ENCODE data around the gene PRIMPOL.
A peak's percentile ranks its signal among the peaks of the same experiment; 100 is the strongest.
"Not testable (repeated sequence)": the region's sequence is repeated elsewhere in the genome, so short reads cannot be mapped to it uniquely, and the experiment has no call there.

Gene PRIMPOL

GRCh38 chr4:184733654-184734524 lies 84.4 kb downstream of the PRIMPOL start, which contains the start of gene CENPU:
Gene CENPU (minus strand): TSS chr4:184734096. CDS start chr4:184734062, 34 bp downstream.
- peaks cover 42% of the 10 kb centered on the region for H3K4me1 ChIP-seq (ENCODE audit: low read depth, poor library complexity, severe bottlenecking)
- H3K27me3 ChIP-seq (ENCODE audit: insufficient read depth, low read depth), result no peaks in the 10 kb centered on the region
- H3K4me2 ChIP-seq, result peak within 1 kb of the TSS; percentile 79
- H4K20me1 ChIP-seq (ENCODE audit: insufficient read depth), result no peaks in the 10 kb centered on the region
- no peak for TF ChIP-seq CTCF (conservative IDR thresholded peaks at IDR 0.05; ENCODE audit: low read depth, low read length)
- H3K79me2 ChIP-seq (ENCODE audit: insufficient read depth, low read depth), result peaks cover 49% of the 10 kb centered on the region
- H3K9ac ChIP-seq, result peak within 1 kb of the TSS; percentile 89
- H2AFZ ChIP-seq (ENCODE audit: low read depth), result peak within 1 kb of the TSS; percentile 64
- peaks cover under 1% of the 10 kb centered on the region; the same call in 1 of the 2 replicates for H3K36me3 ChIP-seq (ENCODE audit: insufficient read depth)
- no peak within 1 kb of the TSS for H3K4me3 ChIP-seq (IDR thresholded peaks at IDR 0.05; ENCODE audit: insufficient read depth, low read depth, low read length)
- peak within 1 kb of the TSS; percentile 81 for H3K27ac ChIP-seq

- H3K4me2 ChIP-seq, result peak overlapping the region; percentile 79; the same call in 1 of the 2 replicates
- H3K27ac ChIP-seq, result peak overlapping the region; percentile 16; the same call in 1 of the 2 replicates
- no peaks in the 10 kb centered on the region for H4K20me1 ChIP-seq (ENCODE audit: insufficient read depth)
- H3K4me3 ChIP-seq (IDR thresholded peaks at IDR 0.05; ENCODE audit: insufficient read depth, low read depth, low read length), result no peak overlapping the region
- 0 out of 2 replicates have a peak overlapping the region, but pooled peaks have one; percentile 89 for H3K9ac ChIP-seq
- no peaks in the 10 kb centered on the region for H3K27me3 ChIP-seq (ENCODE audit: insufficient read depth, low read depth)
- H3K4me1 ChIP-seq (ENCODE audit: low read depth, poor library complexity, severe bottlenecking), result peaks cover 35% of the 10 kb centered on the region
- peaks cover 41% of the 10 kb centered on the region for H3K79me2 ChIP-seq (ENCODE audit: insufficient read depth, low read depth)
- peak overlapping the region; percentile 64 for H2AFZ ChIP-seq (ENCODE audit: low read depth)
- no peaks in the 10 kb centered on the region for H3K36me3 ChIP-seq (ENCODE audit: insufficient read depth)
- TF ChIP-seq CTCF (conservative IDR thresholded peaks at IDR 0.05; ENCODE audit: low read depth, low read length), result no peak
These were observed 85.2 kb downstream of the PRIMPOL start for GRCh38 chr4:184734758-184735157.

GRCh38 chr4:184739575-184739974 lies 90.0 kb downstream of the PRIMPOL start:
- H3K79me2 ChIP-seq (ENCODE audit: insufficient read depth, low read depth); H2AFZ ChIP-seq (ENCODE audit: low read depth); H3K9ac ChIP-seq; H3K36me3 ChIP-seq (ENCODE audit: insufficient read depth); H3K4me3 ChIP-seq (IDR thresholded peaks at IDR 0.05; ENCODE audit: insufficient read depth, low read depth, low read length); H4K20me1 ChIP-seq (ENCODE audit: insufficient read depth); H3K4me1 ChIP-seq (ENCODE audit: low read depth, poor library complexity, severe bottlenecking); H3K4me2 ChIP-seq; H3K27me3 ChIP-seq (ENCODE audit: insufficient read depth, low read depth); H3K27ac ChIP-seq: not testable (repeated sequence)

GRCh38 chr4:184740980-184741391 lies 91.4 kb downstream of the PRIMPOL start:
- H3K4me1 ChIP-seq (ENCODE audit: low read depth, poor library complexity, severe bottlenecking), result peaks cover 6% of the 10 kb centered on the region
- H3K9ac ChIP-seq, result no peak overlapping the region
- H3K79me2 ChIP-seq (ENCODE audit: insufficient read depth, low read depth), result no peaks in the 10 kb centered on the region
- TF ChIP-seq CTCF (conservative IDR thresholded peaks at IDR 0.05; ENCODE audit: low read depth, low read length), result no peak
- H2AFZ ChIP-seq (ENCODE audit: low read depth), result no peak overlapping the region
- H3K4me2 ChIP-seq, result no peak overlapping the region
- H3K27me3 ChIP-seq (ENCODE audit: insufficient read depth, low read depth), result no peaks in the 10 kb centered on the region
- H3K4me3 ChIP-seq (IDR thresholded peaks at IDR 0.05; ENCODE audit: insufficient read depth, low read depth, low read length), result no peak overlapping the region
- H3K27ac ChIP-seq, result no peak overlapping the region
- no peaks in the 10 kb centered on the region for H4K20me1 ChIP-seq (ENCODE audit: insufficient read depth)
- H3K36me3 ChIP-seq (ENCODE audit: insufficient read depth), result no peaks in the 10 kb centered on the region

- H3K27me3 ChIP-seq (ENCODE audit: insufficient read depth, low read depth); H3K4me3 ChIP-seq (IDR thresholded peaks at IDR 0.05; ENCODE audit: insufficient read depth, low read depth, low read length): not testable (repeated sequence)
- H3K4me1 ChIP-seq (ENCODE audit: low read depth, poor library complexity, severe bottlenecking), result peaks cover 13% of the 10 kb centered on the region
These were observed 92.1 kb downstream of the PRIMPOL start for GRCh38 chr4:184741651-184742050.

More at GRCh38 chr4:184741651-184742050, 92.1 kb downstream of the PRIMPOL start:
- H3K36me3 ChIP-seq (ENCODE audit: insufficient read depth); H3K9ac ChIP-seq; H2AFZ ChIP-seq (ENCODE audit: low read depth); H3K4me2 ChIP-seq; H4K20me1 ChIP-seq (ENCODE audit: insufficient read depth); H3K27ac ChIP-seq; H3K79me2 ChIP-seq (ENCODE audit: insufficient read depth, low read depth): not testable (repeated sequence)
